ENCODE measurements around the gene CAMSAP3.

The CAMSAP3 gene

DNA sequence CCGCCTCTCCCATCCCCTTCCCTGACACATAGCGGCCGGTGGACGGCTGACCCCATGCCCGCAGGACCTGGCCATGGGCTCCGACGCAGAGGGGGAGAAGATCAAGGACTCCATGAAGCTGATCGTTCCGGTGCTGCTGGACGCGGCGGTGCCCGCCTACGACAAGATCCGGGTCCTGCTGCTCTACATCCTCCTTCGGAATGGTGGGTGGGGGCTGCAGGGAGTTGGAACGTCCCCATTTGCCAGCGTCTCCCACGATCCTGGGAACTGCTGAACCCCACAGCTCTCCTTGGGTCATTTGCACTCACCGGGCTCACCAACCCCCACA, 48.9 kb downstream of the CAMSAP3 start:
- Histone ChIP-seq H3K36me3 (ENCODE audit: insufficient read depth, low read length) (peaks cover 26% of the 10 kb centered on the region), H3K4me2 (ENCODE audit: low read length) (no peak overlapping the region), H3F3A (ENCODE audit: insufficient read depth, low read length) (no peaks in the 10 kb centered on the region), H3K4me3 (ENCODE audit: low read depth, low read length, poor library complexity, severe bottlenecking) (no peak overlapping the region), H3K9ac (ENCODE audit: low read length) (no peak overlapping the region), H3K27ac (ENCODE audit: low read depth, low read length, poor library complexity, severe bottlenecking) (no peak overlapping the region), H3K9me3 (ENCODE audit: low read length) (no peaks in the 10 kb centered on the region), H2AFZ (ENCODE audit: low read length) (no peak overlapping the region), H3K27me3 (ENCODE audit: insufficient read depth, low read length) (0 out of 2 replicates have a peak, but pooled peaks cover 3% of the 10 kb centered on the region), H3K9me2 (ENCODE audit: low read depth, low read length) (no peaks in the 10 kb centered on the region), H4K20me1 (ENCODE audit: insufficient read depth, low read length) (no peaks in the 10 kb centered on the region), H3K4me1 (ENCODE audit: insufficient read depth, low read length, severe bottlenecking) (no peaks in the 10 kb centered on the region), H3K79me2 (ENCODE audit: insufficient read depth, low read length) (no peaks in the 10 kb centered on the region)
- no peak for TF ChIP-seq EZH2 (IDR thresholded peaks at IDR 0.05; ENCODE audit: borderline replicate concordance, low read length)
- TF ChIP-seq, protein P1, sequence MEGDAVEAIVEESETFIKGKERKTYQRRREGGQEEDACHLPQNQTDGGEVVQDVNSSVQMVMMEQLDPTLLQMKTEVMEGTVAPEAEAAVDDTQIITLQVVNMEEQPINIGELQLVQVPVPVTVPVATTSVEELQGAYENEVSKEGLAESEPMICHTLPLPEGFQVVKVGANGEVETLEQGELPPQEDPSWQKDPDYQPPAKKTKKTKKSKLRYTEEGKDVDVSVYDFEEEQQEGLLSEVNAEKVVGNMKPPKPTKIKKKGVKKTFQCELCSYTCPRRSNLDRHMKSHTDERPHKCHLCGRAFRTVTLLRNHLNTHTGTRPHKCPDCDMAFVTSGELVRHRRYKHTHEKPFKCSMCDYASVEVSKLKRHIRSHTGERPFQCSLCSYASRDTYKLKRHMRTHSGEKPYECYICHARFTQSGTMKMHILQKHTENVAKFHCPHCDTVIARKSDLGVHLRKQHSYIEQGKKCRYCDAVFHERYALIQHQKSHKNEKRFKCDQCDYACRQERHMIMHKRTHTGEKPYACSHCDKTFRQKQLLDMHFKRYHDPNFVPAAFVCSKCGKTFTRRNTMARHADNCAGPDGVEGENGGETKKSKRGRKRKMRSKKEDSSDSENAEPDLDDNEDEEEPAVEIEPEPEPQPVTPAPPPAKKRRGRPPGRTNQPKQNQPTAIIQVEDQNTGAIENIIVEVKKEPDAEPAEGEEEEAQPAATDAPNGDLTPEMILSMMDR (IDR thresholded peaks at IDR 0.05; ENCODE audit: low read length): no peak

DNA sequence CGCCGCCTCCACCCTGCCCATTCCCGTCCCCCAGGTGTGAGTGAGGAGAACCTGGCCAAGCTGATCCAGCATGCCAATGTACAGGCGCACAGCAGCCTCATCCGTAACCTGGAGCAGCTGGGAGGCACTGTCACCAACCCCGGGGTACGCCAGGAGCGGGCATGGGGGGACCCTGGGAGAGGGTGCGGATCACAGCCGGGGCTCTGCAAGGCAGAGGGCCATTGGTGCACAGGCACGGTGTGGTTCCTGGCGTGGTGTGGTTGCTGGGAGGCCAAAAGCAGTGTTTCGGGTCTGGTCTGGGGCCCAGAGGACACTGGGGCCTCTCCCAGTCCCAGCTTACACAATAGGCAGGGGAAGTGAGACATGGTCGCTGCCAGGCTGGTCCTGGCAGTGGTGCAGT, 49.5 kb downstream of the CAMSAP3 start:
- Histone ChIP-seq H3K9me3 (ENCODE audit: low read length) (no peaks in the 10 kb centered on the region), H3K27ac (ENCODE audit: low read depth, low read length, poor library complexity, severe bottlenecking) (no peak overlapping the region), H3K27me3 (ENCODE audit: insufficient read depth, low read length) (0 out of 2 replicates have a peak, but pooled peaks cover 3% of the 10 kb centered on the region), H3K4me3 (ENCODE audit: low read depth, low read length, poor library complexity, severe bottlenecking) (no peak overlapping the region), H3K4me2 (ENCODE audit: low read length) (no peak overlapping the region), H3K9me2 (ENCODE audit: low read depth, low read length) (no peaks in the 10 kb centered on the region), H3K9ac (ENCODE audit: low read length) (no peak overlapping the region), H3K79me2 (ENCODE audit: insufficient read depth, low read length) (no peaks in the 10 kb centered on the region), H3K36me3 (ENCODE audit: insufficient read depth, low read length) (peaks cover 26% of the 10 kb centered on the region), H4K20me1 (ENCODE audit: insufficient read depth, low read length) (no peaks in the 10 kb centered on the region), H3K4me1 (ENCODE audit: insufficient read depth, low read length, severe bottlenecking) (no peaks in the 10 kb centered on the region), H2AFZ (ENCODE audit: low read length) (no peak overlapping the region), H3F3A (ENCODE audit: insufficient read depth, low read length) (no peaks in the 10 kb centered on the region)
- no peak for TF ChIP-seq EZH2 (IDR thresholded peaks at IDR 0.05; ENCODE audit: borderline replicate concordance, low read length)
- TF ChIP-seq, protein P1 (IDR thresholded peaks at IDR 0.05; ENCODE audit: low read length): no peak

DNA sequence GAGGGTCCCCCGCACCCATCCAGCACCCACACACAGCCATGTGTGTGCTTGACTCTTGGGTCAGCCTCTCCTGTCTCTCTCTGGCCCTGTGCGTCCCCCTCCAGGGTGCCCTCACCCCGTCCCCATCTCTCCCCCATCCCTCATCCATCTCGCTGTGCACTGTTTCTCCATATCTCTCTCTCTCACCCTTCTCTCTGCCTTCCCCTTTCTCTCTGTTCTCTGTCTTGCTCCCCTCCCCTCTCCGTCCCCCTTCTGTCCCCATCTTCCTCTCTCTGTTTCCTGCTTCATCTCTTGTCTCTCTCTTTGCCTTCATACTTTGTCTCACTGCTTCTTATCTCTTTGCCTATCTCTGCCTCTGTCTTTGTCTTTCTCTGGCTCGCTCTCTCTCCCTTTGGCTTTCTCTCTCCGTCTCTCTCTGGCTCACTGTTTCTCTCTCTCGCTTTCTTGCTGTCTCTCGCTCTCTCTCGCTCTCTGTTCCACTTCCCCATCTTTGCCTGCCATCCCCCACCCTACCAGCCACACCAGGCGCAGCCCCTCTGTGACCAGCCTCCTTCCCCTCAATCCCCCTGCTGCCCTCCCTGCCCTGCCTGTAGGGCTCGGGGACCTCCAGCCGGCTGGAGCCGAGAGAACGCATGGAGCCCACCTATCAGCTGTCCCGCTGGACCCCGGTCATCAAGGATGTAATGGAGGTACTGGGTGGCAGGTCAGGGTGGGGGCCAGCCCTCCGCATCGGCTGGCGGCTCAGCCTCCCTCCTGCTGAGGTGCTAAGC, 50.2 kb downstream of the CAMSAP3 start:
- H3K9me2 ChIP-seq (ENCODE audit: low read depth, low read length): no peaks in the 10 kb centered on the region
- no peak overlapping the region for H3K9ac ChIP-seq (ENCODE audit: low read length)
- no peaks in the 10 kb centered on the region for H3K9me3 ChIP-seq (ENCODE audit: low read length)
- H2AFZ ChIP-seq (ENCODE audit: low read length): no peak overlapping the region
- H3K27me3 ChIP-seq (ENCODE audit: insufficient read depth, low read length): 0 out of 2 replicates have a peak, but pooled peaks cover 3% of the 10 kb centered on the region
- H3K4me2 ChIP-seq (ENCODE audit: low read length): no peak overlapping the region
- H3F3A ChIP-seq (ENCODE audit: insufficient read depth, low read length): no peaks in the 10 kb centered on the region
- H3K79me2 ChIP-seq (ENCODE audit: insufficient read depth, low read length): no peaks in the 10 kb centered on the region
- no peak overlapping the region for H3K4me3 ChIP-seq (ENCODE audit: low read depth, low read length, poor library complexity, severe bottlenecking)
- no peaks in the 10 kb centered on the region for H3K4me1 ChIP-seq (ENCODE audit: insufficient read depth, low read length, severe bottlenecking)
- H3K27ac ChIP-seq (ENCODE audit: low read depth, low read length, poor library complexity, severe bottlenecking): no peak overlapping the region
- no peak for TF ChIP-seq EZH2 (IDR thresholded peaks at IDR 0.05; ENCODE audit: borderline replicate concordance, low read length)
- TF ChIP-seq, protein P1 (IDR thresholded peaks at IDR 0.05; ENCODE audit: low read length): no peak
- no peaks in the 10 kb centered on the region for H4K20me1 ChIP-seq (ENCODE audit: insufficient read depth, low read length)
- H3K36me3 ChIP-seq (ENCODE audit: insufficient read depth, low read length): peaks cover 26% of the 10 kb centered on the region
